DOHH2 (cell line): Measurements from ENCODE around the gene CD79B.

ENCODE experiments used
- H3F3A ChIP-seq: fragments of 200-600 bp; sonication (generic), shearing (Covaris generic); 2 replicates; pipeline ENCODE4 v1.6.0; 2016; ENCODE audit warnings: antibody characterized with exemption, mild to moderate bottlenecking; ENCODE audit not compliant: control insufficient read depth, insufficient read depth
- H3K27ac ChIP-seq: fragments of 200-600 bp; sonication (generic); 2 replicates; pipeline ENCODE4 v1.5.1; 2014; ENCODE audit warnings: low read depth, mild to moderate bottlenecking, low read length, moderate library complexity
- H3K27me3 ChIP-seq: fragments of 200-600 bp; sonication (generic); 2 replicates; pipeline ENCODE4 v1.6.1; 2014; ENCODE audit warnings: mild to moderate bottlenecking, low read length, mixed read lengths; ENCODE audit not compliant: control insufficient read depth
- H3K36me3 ChIP-seq: fragments of 200-600 bp; sonication (generic); 2 replicates; pipeline ENCODE4 v1.6.1; 2014; ENCODE audit warnings: mild to moderate bottlenecking, low read length, moderate library complexity, mixed read lengths; ENCODE audit not compliant: control insufficient read depth
- H3K4me1 ChIP-seq: fragments of 200-600 bp; sonication (generic); 2 replicates; pipeline ENCODE4 v1.6.1; 2014; ENCODE audit warnings: mild to moderate bottlenecking, low read length, mixed read lengths; ENCODE audit not compliant: control insufficient read depth
- H3K4me2 ChIP-seq: fragments of 200-600 bp; sonication (generic); 2 replicates; pipeline ENCODE4 v1.6.0; 2014; ENCODE audit warnings: mild to moderate bottlenecking, low read length, moderate library complexity
- H3K4me3 ChIP-seq: fragments of 200-600 bp; sonication (generic); 2 replicates; pipeline ENCODE4 v1.5.1; 2014; ENCODE audit warnings: mild to moderate bottlenecking, low read length, mixed read lengths
- H3K79me2 ChIP-seq: fragments of 200-600 bp; sonication (generic); 2 replicates; pipeline ENCODE4 v1.6.1; 2014; ENCODE audit warnings: mild to moderate bottlenecking, low read length, mixed read lengths; ENCODE audit not compliant: control insufficient read depth
- H3K9me2 ChIP-seq: fragments of 200-600 bp; sonication (generic); replicated peaks from 2 replicates; pipeline ENCODE4 v1.6.1; 2014; ENCODE audit warnings: mild to moderate bottlenecking, low read length, mixed read lengths; ENCODE audit not compliant: control insufficient read depth
- H3K9me3 ChIP-seq: fragments of 200-600 bp; sonication (generic); 2 replicates; pipeline ENCODE4 v1.6.1; 2014; ENCODE audit warnings: antibody characterized with exemption, low read length, mixed read lengths; ENCODE audit not compliant: control insufficient read depth, insufficient read depth
- H4K20me1 ChIP-seq: fragments of 200-600 bp; sonication (generic); 2 replicates; pipeline ENCODE4 v1.6.0; 2014; ENCODE audit warnings: low read depth, mild to moderate bottlenecking, antibody characterized with exemption, low read length, moderate library complexity; ENCODE audit not compliant: control insufficient read depth, insufficient read depth
- CTCF ChIP-seq: fragments of 200-600 bp; sonication (generic); IDR thresholded peaks from one replicate; pipeline ENCODE4 v1.5.1; 2014; ENCODE audit warnings: antibody characterized with exemption, mild to moderate bottlenecking, low read depth, low read length; ENCODE audit not compliant: poor library complexity, severe bottlenecking
- EZH2phosphoT487 ChIP-seq: fragments of 200-600 bp; sonication (generic); IDR thresholded peaks from 2 replicates; pipeline ENCODE4 v1.6.1; 2017; ENCODE audit warnings: borderline replicate concordance, mild to moderate bottlenecking, antibody characterized with exemption, low read length, moderate library complexity, mixed read lengths

CD79B gene

GRCh38 chr17:63954402-63955063, 22.4 kb upstream of the CD79B start:
- Histone ChIP-seq H3K9me2 (no peaks in the 10 kb centered on the region), H3K36me3 (no peaks in the 10 kb centered on the region), H3K79me2 (no peaks in the 10 kb centered on the region), H3K9me3 (no peaks in the 10 kb centered on the region), H3K27ac (peak overlapping the region; percentile 35; the same call in 1 of the 2 replicates), H3K27me3 (peaks cover 3% of the 10 kb centered on the region; the same call in 1 of the 2 replicates), H4K20me1 (no peaks in the 10 kb centered on the region), H3F3A (peaks cover 5% of the 10 kb centered on the region; the same call in 1 of the 2 replicates), H3K4me1 (peaks cover 19% of the 10 kb centered on the region), H3K4me3 (peak overlapping the region; percentile 49), H3K4me2 (peak overlapping the region; percentile 74)
- TF ChIP-seq EZH2phosphoT487 (no peak), CTCF (peak; percentile 54)

- H3K27me3 ChIP-seq = peaks cover 3% of the 10 kb centered on the region; the same call in 1 of the 2 replicates
- no peaks in the 10 kb centered on the region for H3K36me3 ChIP-seq
- H4K20me1 ChIP-seq = no peaks in the 10 kb centered on the region
- no peak overlapping the region for H3K4me2 ChIP-seq
- TF ChIP-seq EZH2phosphoT487 = no peak
- peak; percentile 77 for TF ChIP-seq CTCF
- no peaks in the 10 kb centered on the region for H3K9me3 ChIP-seq
- no peaks in the 10 kb centered on the region for H3K79me2 ChIP-seq
- H3K27ac ChIP-seq = no peak overlapping the region
- peaks cover 5% of the 10 kb centered on the region; the same call in 1 of the 2 replicates for H3F3A ChIP-seq
- H3K4me1 ChIP-seq = peaks cover 29% of the 10 kb centered on the region
- no peak overlapping the region for H3K4me3 ChIP-seq
- no peaks in the 10 kb centered on the region for H3K9me2 ChIP-seq
These were observed 19.1 kb upstream of the CD79B start for GRCh38 chr17:63950940-63951907.

GRCh38 chr17:63949576-63950250, 17.6 kb upstream of the CD79B start:
- H3F3A ChIP-seq = peaks cover 8% of the 10 kb centered on the region; the same call in 1 of the 2 replicates
- no peak for TF ChIP-seq EZH2phosphoT487
- TF ChIP-seq CTCF = peak; percentile 32
- no peaks in the 10 kb centered on the region for H3K36me3 ChIP-seq
- H3K79me2 ChIP-seq = no peaks in the 10 kb centered on the region
- H3K9me3 ChIP-seq = no peaks in the 10 kb centered on the region
- H3K4me3 ChIP-seq = no peak overlapping the region
- peaks cover 3% of the 10 kb centered on the region; the same call in 1 of the 2 replicates for H3K27me3 ChIP-seq
- H4K20me1 ChIP-seq = no peaks in the 10 kb centered on the region
- no peak overlapping the region for H3K4me2 ChIP-seq
- no peaks in the 10 kb centered on the region for H3K9me2 ChIP-seq
- no peak overlapping the region for H3K27ac ChIP-seq
- peaks cover 39% of the 10 kb centered on the region for H3K4me1 ChIP-seq
